Right forelimb (tissue), 1 donor: ENCODE measurements around the gene MSLN.

ENCODE experiments used
- DNase-seq: peaks from one replicate; pipeline ENCODE4 v3.0.0-alpha.2; 2018

Gene MSLN

GRCh38 chr16:813916-814412, 53.4 kb downstream of the MSLN start:
- DNase-seq: no peak

- no peak for DNase-seq
These were observed 54.4 kb downstream of the MSLN start for GRCh38 chr16:814974-815373.

GRCh38 chr16:815861-816260, 55.3 kb downstream of the MSLN start:
- DNase-seq: no peak

- no peak for DNase-seq
These were observed 56.7 kb downstream of the MSLN start for GRCh38 chr16:817001-817906.

GRCh38 chr16:818132-818531, 57.6 kb downstream of the MSLN start:
- no peak for DNase-seq
